HEK293 (cell line): Measurements from ENCODE around the gene CDK14.

ENCODE experiments used
- CTCF ChIA-PET: fragments of 350-600 bp; formaldehyde crosslinking; extraction: SDS; loops from one replicate; lab custom pipeline; 2021; ENCODE audit warnings: antibody characterized with exemption; lab: Yijun Ruan, JAX
- POLR2A ChIA-PET: fragments of 300-600 bp; formaldehyde crosslinking; extraction: SDS; loops from one replicate; lab custom pipeline; 2020; ENCODE audit warnings: antibody characterized with exemption, inconsistent platforms; lab: Yijun Ruan, JAX
- H3K27ac ChIP-seq: fragments of 200-500 bp; sonication (Bioruptor generic); 2 replicates; pipeline ENCODE4 v1.5.1; 2014; ENCODE audit warnings: low read depth, low read length, control low read depth, inconsistent platforms; ENCODE audit errors: extremely low read depth
- H3K36me3 ChIP-seq, 2 experiments: fragments of 200-500 bp in 1 of 2; sonication (Bioruptor generic) in 1 of 2; 1 replicate in 1 of 2; 2 replicates in 1 of 2; pipeline ENCODE4 v1.5.1; 2014 to 2017; ENCODE audit warnings: inconsistent platforms in 2 of 2, low read length in 2 of 2; ENCODE audit not compliant: control insufficient read depth in 2 of 2, insufficient read depth in 1 of 2
- H3K4me1 ChIP-seq: fragments of 200-500 bp; sonication (Bioruptor generic); 2 replicates; pipeline ENCODE4 v1.5.1; 2014; ENCODE audit warnings: mild to moderate bottlenecking, low read length, inconsistent platforms; ENCODE audit not compliant: control insufficient read depth, insufficient read depth
- H3K4me3 ChIP-seq: 2 replicates; pipeline ENCODE4 v1.5.1; 2011; ENCODE audit warnings: low read depth, mild to moderate bottlenecking, control low read depth, low read length, moderate library complexity
- H3K9me3 ChIP-seq: fragments of 200-500 bp; sonication (Bioruptor generic); 2 replicates; pipeline ENCODE4 v1.5.1; 2014; ENCODE audit warnings: low read depth, low read length, inconsistent platforms; ENCODE audit not compliant: control insufficient read depth, insufficient read depth
- BCL11A ChIP-seq: fragments of 450-650 bp; formaldehyde crosslinking; IDR thresholded peaks from 2 replicates; pipeline ENCODE4 v1.5.1; 2016; ENCODE audit warnings: low read depth, missing biosample characterization, missing genetic modification characterization
- FEZF1 ChIP-seq: fragments of 450-650 bp; formaldehyde crosslinking; IDR thresholded peaks from 2 replicates; pipeline ENCODE4 v1.5.1; 2016; ENCODE audit warnings: missing biosample characterization, missing genetic modification characterization
- KLF10 ChIP-seq: fragments of 450-650 bp; IDR thresholded peaks from 2 replicates; pipeline ENCODE4 v1.5.1; 2018; ENCODE audit warnings: missing biosample characterization, mild to moderate bottlenecking, missing genetic modification characterization
- KLF17 ChIP-seq: fragments of 450-650 bp; formaldehyde crosslinking; IDR thresholded peaks from 2 replicates; pipeline ENCODE4 v1.5.1; 2016; ENCODE audit warnings: missing biosample characterization, missing genetic modification characterization
- PRDM4 ChIP-seq: fragments of 450-650 bp; formaldehyde crosslinking; IDR thresholded peaks from 2 replicates; pipeline ENCODE4 v1.5.1; 2017; ENCODE audit warnings: missing biosample characterization, missing genetic modification characterization
- WT1 ChIP-seq: fragments of 450-650 bp; formaldehyde crosslinking; IDR thresholded peaks from 2 replicates; pipeline ENCODE4 v1.5.1; 2016; ENCODE audit warnings: missing biosample characterization, missing genetic modification characterization
- ZBTB17 ChIP-seq: fragments of 450-650 bp; formaldehyde crosslinking; IDR thresholded peaks from 2 replicates; pipeline ENCODE4 v1.5.1; 2016; ENCODE audit warnings: missing biosample characterization, missing genetic modification characterization
- ZNF112 ChIP-seq: fragments of 450-650 bp; formaldehyde crosslinking; IDR thresholded peaks from 2 replicates; pipeline ENCODE4 v1.5.0; 2017; ENCODE audit warnings: missing biosample characterization, missing genetic modification characterization
- ZNF146 ChIP-seq: fragments of 450-650 bp; formaldehyde crosslinking; IDR thresholded peaks from 2 replicates; pipeline ENCODE4 v1.5.1; 2016; ENCODE audit warnings: missing biosample characterization, missing genetic modification characterization
- ZNF175 ChIP-seq: fragments of 450-650 bp; formaldehyde crosslinking; IDR thresholded peaks from 2 replicates; pipeline ENCODE4 v1.5.1; 2016; ENCODE audit warnings: missing biosample characterization, missing genetic modification characterization
- ZNF2 ChIP-seq: fragments of 450-650 bp; formaldehyde crosslinking; IDR thresholded peaks from 2 replicates; pipeline ENCODE4 v1.5.1; 2016; ENCODE audit warnings: missing biosample characterization, missing genetic modification characterization
- ZNF214 ChIP-seq: fragments of 450-650 bp; formaldehyde crosslinking; IDR thresholded peaks from 2 replicates; pipeline ENCODE4 v1.5.1; 2017; ENCODE audit warnings: missing biosample characterization, mild to moderate bottlenecking, missing genetic modification characterization, borderline replicate concordance
- ZNF248 ChIP-seq: fragments of 450-650 bp; formaldehyde crosslinking; IDR thresholded peaks from 2 replicates; pipeline ENCODE4 v1.5.1; 2017; ENCODE audit warnings: missing biosample characterization, missing genetic modification characterization
- ZNF280D ChIP-seq: fragments of 450-650 bp; formaldehyde crosslinking; IDR thresholded peaks from 2 replicates; pipeline ENCODE4 v1.5.1; 2016; ENCODE audit warnings: missing biosample characterization, missing genetic modification characterization
- ZNF335 ChIP-seq: fragments of 450-650 bp; formaldehyde crosslinking; conservative IDR thresholded peaks from 2 replicates; pipeline ENCODE4 v1.5.1; 2016; ENCODE audit warnings: missing biosample characterization, missing genetic modification characterization
- ZNF366 ChIP-seq: fragments of 450-650 bp; formaldehyde crosslinking; conservative IDR thresholded peaks from 2 replicates; pipeline ENCODE4 v1.5.1; 2016; ENCODE audit warnings: missing biosample characterization, missing genetic modification characterization
- ZNF433 ChIP-seq: fragments of 450-650 bp; formaldehyde crosslinking; IDR thresholded peaks from 2 replicates; pipeline ENCODE4 v1.5.1; 2016; ENCODE audit warnings: missing biosample characterization, missing genetic modification characterization, low read depth
- ZNF514 ChIP-seq: fragments of 450-650 bp; formaldehyde crosslinking; IDR thresholded peaks from 2 replicates; pipeline ENCODE4 v1.5.1; 2016; ENCODE audit warnings: missing biosample characterization, missing genetic modification characterization
- ZNF549 ChIP-seq: fragments of 450-650 bp; IDR thresholded peaks from 2 replicates; pipeline ENCODE4 v1.5.1; 2018; ENCODE audit warnings: missing biosample characterization, missing genetic modification characterization, mild to moderate bottlenecking, inconsistent platforms, moderate library complexity
- ZNF670 ChIP-seq: fragments of 450-650 bp; formaldehyde crosslinking; IDR thresholded peaks from 2 replicates; pipeline ENCODE4 v1.5.1; 2016; ENCODE audit warnings: missing biosample characterization, missing genetic modification characterization, low read depth
- ZNF837 ChIP-seq: fragments of 450-650 bp; formaldehyde crosslinking; IDR thresholded peaks from 2 replicates; pipeline ENCODE4 v1.5.1; 2016; ENCODE audit warnings: missing biosample characterization, missing genetic modification characterization
- ZNF843 ChIP-seq: fragments of 450-650 bp; formaldehyde crosslinking; IDR thresholded peaks from 2 replicates; pipeline ENCODE4 v1.5.1; 2016; ENCODE audit warnings: missing biosample characterization, missing genetic modification characterization
- ZSCAN30 ChIP-seq: fragments of 450-650 bp; IDR thresholded peaks from 2 replicates; pipeline ENCODE4 v1.5.1; 2018; ENCODE audit warnings: missing biosample characterization, mild to moderate bottlenecking, missing genetic modification characterization, moderate library complexity
- TF ChIP-seq, protein P1 (sequence below): fragments of 450-650 bp; formaldehyde crosslinking; IDR thresholded peaks from 2 replicates; pipeline ENCODE4 v1.5.1; 2016; ENCODE audit warnings: missing biosample characterization, missing genetic modification characterization
- TF ChIP-seq, protein P2 (sequence below): fragments of 450-650 bp; formaldehyde crosslinking; IDR thresholded peaks from 2 replicates; pipeline ENCODE4 v1.5.1; 2016; ENCODE audit warnings: missing biosample characterization, missing genetic modification characterization

The CDK14 gene

GRCh38 chr7:91079487-91079886 is 483.4 kb downstream of the CDK14 start:
- no peak overlapping the region for H3K4me3 ChIP-seq
- no peaks in the 10 kb centered on the region for H3K9me3 ChIP-seq
- TF ChIP-seq ZNF670 (tag by site-specific recombination) = no peak
- no peak for TF ChIP-seq ZNF433 (tag by site-specific recombination)
- no peak for TF ChIP-seq ZNF549
- TF ChIP-seq PRDM4 (tag by site-specific recombination) = no peak
- TF ChIP-seq ZBTB17 (tag by site-specific recombination) = no peak
- TF ChIP-seq ZSCAN30 (tag by site-specific recombination) = no peak
- no peak for TF ChIP-seq ZNF837 (tag by site-specific recombination)
- TF ChIP-seq ZNF280D = no peak
- no peak for TF ChIP-seq KLF17 (tag by site-specific recombination)
- no peak for TF ChIP-seq WT1
- TF ChIP-seq, protein P1, sequence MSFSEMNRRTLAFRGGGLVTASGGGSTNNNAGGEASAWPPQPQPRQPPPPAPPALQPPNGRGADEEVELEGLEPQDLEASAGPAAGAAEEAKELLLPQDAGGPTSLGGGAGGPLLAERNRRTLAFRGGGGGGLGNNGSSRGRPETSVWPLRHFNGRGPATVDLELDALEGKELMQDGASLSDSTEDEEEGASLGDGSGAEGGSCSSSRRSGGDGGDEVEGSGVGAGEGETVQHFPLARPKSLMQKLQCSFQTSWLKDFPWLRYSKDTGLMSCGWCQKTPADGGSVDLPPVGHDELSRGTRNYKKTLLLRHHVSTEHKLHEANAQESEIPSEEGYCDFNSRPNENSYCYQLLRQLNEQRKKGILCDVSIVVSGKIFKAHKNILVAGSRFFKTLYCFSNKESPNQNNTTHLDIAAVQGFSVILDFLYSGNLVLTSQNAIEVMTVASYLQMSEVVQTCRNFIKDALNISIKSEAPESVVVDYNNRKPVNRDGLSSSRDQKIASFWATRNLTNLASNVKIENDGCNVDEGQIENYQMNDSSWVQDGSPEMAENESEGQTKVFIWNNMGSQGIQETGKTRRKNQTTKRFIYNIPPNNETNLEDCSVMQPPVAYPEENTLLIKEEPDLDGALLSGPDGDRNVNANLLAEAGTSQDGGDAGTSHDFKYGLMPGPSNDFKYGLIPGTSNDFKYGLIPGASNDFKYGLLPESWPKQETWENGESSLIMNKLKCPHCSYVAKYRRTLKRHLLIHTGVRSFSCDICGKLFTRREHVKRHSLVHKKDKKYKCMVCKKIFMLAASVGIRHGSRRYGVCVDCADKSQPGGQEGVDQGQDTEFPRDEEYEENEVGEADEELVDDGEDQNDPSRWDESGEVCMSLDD (tag by site-specific recombination) = no peak
- TF ChIP-seq ZNF366 = no peak
- no peak for TF ChIP-seq ZNF335
- no peak for TF ChIP-seq ZNF146 (tag by site-specific recombination)
- no peak for TF ChIP-seq ZNF2
- no peak for TF ChIP-seq KLF10 (tag by site-specific recombination)
- CTCF ChIA-PET = interaction anchor here (0.6 to 1.3 kb wide), 3 partner anchors 11 to 717 kb away, joined by 4 to 8 read pairs (median 5); no protein-coding TSS in a partner anchor
- POLR2A ChIA-PET = no interaction called here
- H3K27ac ChIP-seq = no peak overlapping the region
- no peaks in the 10 kb centered on the region for H3K36me3 ChIP-seq
- no peaks in the 10 kb centered on the region for H3K4me1 ChIP-seq

- POLR2A ChIA-PET = no interaction called here
- H3K36me3 ChIP-seq = no peaks in the 10 kb centered on the region
- CTCF ChIA-PET = interaction anchor here (0.6 to 1.7 kb wide), 3 partner anchors 10 to 841 kb away, joined by 3 to 9 read pairs (median 3); no protein-coding TSS in a partner anchor
- no peak overlapping the region for H3K27ac ChIP-seq
- no peaks in the 10 kb centered on the region for H3K4me1 ChIP-seq
- TF ChIP-seq ZNF514 (no peak), ZNF248 (tag by site-specific recombination) (no peak), BCL11A (no peak), ZNF175 (no peak), FEZF1 (tag by site-specific recombination) (no peak), KLF17 (tag by site-specific recombination) (no peak), ZNF214 (tag by site-specific recombination) (no peak), ZNF670 (tag by site-specific recombination) (no peak), ZNF112 (no peak), ZNF843 (tag by site-specific recombination) (no peak)
- TF ChIP-seq, protein P2, sequence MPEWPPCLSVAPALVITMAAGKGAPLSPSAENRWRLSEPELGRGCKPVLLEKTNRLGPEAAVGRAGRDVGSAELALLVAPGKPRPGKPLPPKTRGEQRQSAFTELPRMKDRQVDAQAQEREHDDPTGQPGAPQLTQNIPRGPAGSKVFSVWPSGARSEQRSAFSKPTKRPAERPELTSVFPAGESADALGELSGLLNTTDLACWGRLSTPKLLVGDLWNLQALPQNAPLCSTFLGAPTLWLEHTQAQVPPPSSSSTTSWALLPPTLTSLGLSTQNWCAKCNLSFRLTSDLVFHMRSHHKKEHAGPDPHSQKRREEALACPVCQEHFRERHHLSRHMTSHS (tag by site-specific recombination) = no peak
- H3K9me3 ChIP-seq = no peaks in the 10 kb centered on the region
- no peak overlapping the region for H3K4me3 ChIP-seq
These were observed 484.2 kb downstream of the CDK14 start for GRCh38 chr7:91080351-91080750.
